ENCODE measurements around the gene YDJC. TPM values are rescaled to one million over a fixed set of nuclear protein-coding genes. Genes with fewer than 3 reads are reported as not detected.
A peak's percentile ranks its signal among the peaks of the same experiment; 100 is the strongest.

Gene YDJC
- total and polyA plus RNA-seq, 2 of the 8 experiments (the other 6 are each of a cell fraction or from before 2014, with no cell fraction given): 36.7 to 45.2 TPM

- Histone ChIP-seq H3K23me2 (ENCODE audit: low read depth, low read length) (no peaks in the 10 kb centered on the region; the same call in 1 of the 2 replicates), H2BK15ac (ENCODE audit: low read length) (no peak overlapping the region), H2AK5ac (ENCODE audit: low read depth, low read length) (no peak overlapping the region), H4K20me1 (replicated peaks in 1 of 2; ENCODE audit: control insufficient read depth in 1 of 2, insufficient read depth in 2 of 2, low read length in 2 of 2) (peaks cover 29 to 35% of the 10 kb centered on the region in 2 experiments), H3K4me3 (ENCODE audit: extremely low read depth in 1 of 4, insufficient read depth in 2 of 4, low read depth in 3 of 4, low read length in 4 of 4) (no peak overlapping the region), H2BK120ac (replicated peaks; ENCODE audit: low read depth, low read length) (no peak overlapping the region), H2BK5ac (ENCODE audit: low read depth, low read length) (no peak overlapping the region; the same call in 1 of the 2 replicates), H4K91ac (replicated peaks; ENCODE audit: insufficient read length, low read length) (no peak overlapping the region), H3K9ac (replicated peaks in 1 of 4; ENCODE audit: extremely low read depth in 1 of 4, low read depth in 3 of 4, low read length in 3 of 4) (no peak overlapping the region), H3K56ac (replicated peaks; ENCODE audit: insufficient read length, low read depth, low read length) (no peak overlapping the region), H3K27ac (ENCODE audit: low read depth, low read length) (no peak overlapping the region), H3K4ac (replicated peaks; ENCODE audit: insufficient read length, low read depth, low read length) (no peak overlapping the region), H3K36me3 (ENCODE audit: control insufficient read depth in 2 of 4, insufficient read depth in 4 of 4, low read length in 3 of 4) (peaks cover 0 to 15% (median 3%) of the 10 kb centered on the region in 4 experiments; a peak in 4 of 8 replicates), H2BK12ac (ENCODE audit: low read depth, low read length) (no peak overlapping the region), H3K4me1 (replicated peaks in 1 of 4; ENCODE audit: control insufficient read depth in 3 of 4, insufficient read depth in 4 of 4, low read length in 3 of 4) (peaks cover 0 to 3% (median 2%) of the 10 kb centered on the region in 4 experiments; a peak in 4 of 7 replicates), H2BK20ac (ENCODE audit: low read length) (no peak overlapping the region), H3K27me3 (replicated peaks in 1 of 4; ENCODE audit: control insufficient read depth in 3 of 4, extremely low read depth in 1 of 4, insufficient read depth in 3 of 4, low read length in 3 of 4) (no peaks in the 10 kb centered on the region), H4K5ac (ENCODE audit: insufficient read length, low read depth, low read length) (no peak overlapping the region), H3K14ac (ENCODE audit: insufficient read length) (no peak overlapping the region), H3K79me1 (ENCODE audit: low read depth, low read length) (peaks cover 13% of the 10 kb centered on the region), H4K8ac (ENCODE audit: extremely low read depth, insufficient read depth, low read length) (no peak overlapping the region), H3K4me2 (ENCODE audit: insufficient read depth in 1 of 2, low read depth in 2 of 2, low read length in 2 of 2) (no peak overlapping the region), H3K9me3 (ENCODE audit: insufficient read depth in 2 of 2, low read depth in 1 of 2, low read length in 1 of 2) (no peaks in the 10 kb centered on the region), H3K23ac (ENCODE audit: insufficient read length) (no peak overlapping the region), H2AFZ (ENCODE audit: low read length) (no peak overlapping the region), H3K79me2 (ENCODE audit: control insufficient read depth in 1 of 2, insufficient read depth in 2 of 2, low read length in 2 of 2) (peaks cover 0 to 16% of the 10 kb centered on the region in 2 experiments; a peak in 1 of 4 replicates), H3K18ac (ENCODE audit: extremely low read depth, low read length) (no peak overlapping the region)
- ChIA-PET CTCF (ENCODE audit: partially characterized antibody) (interaction anchor here (1.0 to 24.1 kb wide), 12 partner anchors 10 to 60 kb away, joined by 3 to 499 read pairs (median 6); partner anchors contain the start of genes CCDC116 and SDF2L1), POLR2A (ENCODE audit: partially characterized antibody) (interaction anchor here (0.8 to 10.2 kb wide), 6 partner anchors 9 to 50 kb away, joined by 3 to 74 read pairs (median 4); partner anchors contain the start of gene SDF2L1)
- no peak for DNase-seq (ENCODE audit: low read depth in 1 of 2, low spot score in 2 of 2)
- WGBS, 2 experiments (ENCODE audit: extremely low coverage in 1 of 2, insufficient coverage in 1 of 2, insufficient read length in 1 of 2, insufficient replicate concordance in 2 of 2, low coverage in 1 of 2, low lambda C conversion rate in 2 of 2, missing lambda C conversion rate in 1 of 2): 95% methylated on average over 12 of the region's 12 CpGs; no CpG with 5 or more reads in 1 of the 2 experiments
- FAIRE-seq: no peak
- no peak for TF ChIP-seq BRCA1 (IDR thresholded peaks at IDR 0.05; ENCODE audit: low read depth, low read length)
- 0 out of 3 replicates have a peak, but pooled peaks of 1 of the 2 experiments have one; percentile 26 for TF ChIP-seq POLR2A (IDR thresholded peaks at IDR 0.05; ENCODE audit: control extremely low read depth in 1 of 2, low read depth in 2 of 2, low read length in 2 of 2)
These were observed 4.7 kb downstream of the YDJC start for GRCh38 chr22:21624880-21625791.

Data from H1 (cell line).